Right renal cortex interstitium (tissue), 3 donors: ENCODE measurements around the gene TRIM29. TPM values are rescaled to one million over a fixed set of nuclear protein-coding genes. Genes with fewer than 3 reads are reported as not detected.
A peak's percentile ranks its signal among the peaks of the same experiment; 100 is the strongest.

Experiments
- DNase-seq, 3 donors: peaks; one replicate each; pipeline ENCODE4 v3.0.0-alpha.2; 2013; ENCODE audit warnings: low read depth in 3 of 3, low spot score in 2 of 3
- polyA plus RNA-seq, 3 donors: library from polyadenylated mRNA; unstranded; fragments of 120-200 nt; gene quantifications; one replicate each; pipeline ENCODE4 v1.2.1, GENCODE V29; 2013; ENCODE audit not compliant: insufficient read length in 3 of 3

Gene TRIM29
- polyA plus RNA-seq, 3 donors, result 0.98 to 1.5 (median 1.0) TPM

DNA sequence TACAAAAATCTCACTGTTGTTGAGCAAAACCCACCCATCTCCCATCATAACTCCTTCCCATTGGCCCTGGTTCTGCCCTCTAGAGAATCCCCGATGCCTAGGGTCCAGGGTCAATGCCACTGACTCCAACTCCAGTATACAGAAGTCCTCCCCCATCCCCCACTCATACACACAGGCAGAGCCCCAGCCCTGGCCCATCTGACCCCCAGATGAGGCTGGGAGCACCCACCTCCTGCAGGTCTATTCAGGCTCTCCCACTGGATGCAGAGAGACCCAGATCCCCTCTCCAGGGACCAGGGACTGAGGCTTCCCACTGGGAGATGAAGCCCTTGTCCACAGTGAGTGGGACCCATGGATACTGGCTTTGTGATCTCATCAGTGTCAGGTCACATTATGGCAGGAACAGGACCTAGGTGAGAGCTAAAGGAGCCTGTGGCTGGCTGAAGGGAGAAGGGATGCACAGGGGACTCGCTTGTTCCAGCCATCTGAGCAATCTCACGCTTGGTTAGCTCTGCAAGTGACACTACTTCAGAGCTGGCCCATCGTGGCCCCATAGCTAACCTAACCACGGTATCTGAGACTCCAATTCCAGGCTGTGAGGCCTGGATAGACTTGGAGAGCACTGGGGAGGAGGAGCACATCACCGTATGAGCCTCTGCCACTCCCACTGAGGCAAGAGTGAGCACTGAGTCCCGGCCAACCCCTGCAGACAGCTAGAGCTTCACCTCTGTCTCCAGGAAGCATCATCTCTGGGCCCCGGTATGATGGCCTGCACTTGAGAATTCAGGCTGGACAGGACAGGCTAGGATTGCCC is 35.7 kb downstream of the TRIM29 start:
- no peak for DNase-seq

DNA sequence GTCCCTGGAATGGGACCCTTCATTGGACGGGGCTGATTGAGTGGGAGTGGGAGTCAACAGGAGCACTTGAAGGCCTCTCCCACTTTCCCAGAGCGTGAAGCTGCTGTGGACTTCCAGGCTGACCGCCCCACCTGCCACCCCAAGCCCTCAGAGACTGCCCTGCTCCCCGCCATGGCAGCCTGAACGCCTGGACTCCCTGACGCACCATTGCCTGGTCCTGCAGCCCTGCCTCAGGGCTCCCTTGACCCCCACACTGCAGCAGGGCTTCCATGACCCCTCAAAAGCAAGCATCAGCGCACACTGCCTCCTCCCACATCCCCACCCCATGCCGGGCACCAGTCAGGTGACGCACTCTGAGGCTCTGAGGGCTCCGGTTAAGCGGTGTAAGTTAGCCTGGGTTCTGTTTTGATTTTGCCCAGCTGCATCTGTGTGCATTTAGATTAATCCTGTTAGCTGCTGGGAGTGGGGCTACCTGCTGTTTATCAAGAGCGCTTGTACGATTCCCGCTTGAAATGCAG is 39.4 kb downstream of the TRIM29 start:
- no peak for DNase-seq

DNA sequence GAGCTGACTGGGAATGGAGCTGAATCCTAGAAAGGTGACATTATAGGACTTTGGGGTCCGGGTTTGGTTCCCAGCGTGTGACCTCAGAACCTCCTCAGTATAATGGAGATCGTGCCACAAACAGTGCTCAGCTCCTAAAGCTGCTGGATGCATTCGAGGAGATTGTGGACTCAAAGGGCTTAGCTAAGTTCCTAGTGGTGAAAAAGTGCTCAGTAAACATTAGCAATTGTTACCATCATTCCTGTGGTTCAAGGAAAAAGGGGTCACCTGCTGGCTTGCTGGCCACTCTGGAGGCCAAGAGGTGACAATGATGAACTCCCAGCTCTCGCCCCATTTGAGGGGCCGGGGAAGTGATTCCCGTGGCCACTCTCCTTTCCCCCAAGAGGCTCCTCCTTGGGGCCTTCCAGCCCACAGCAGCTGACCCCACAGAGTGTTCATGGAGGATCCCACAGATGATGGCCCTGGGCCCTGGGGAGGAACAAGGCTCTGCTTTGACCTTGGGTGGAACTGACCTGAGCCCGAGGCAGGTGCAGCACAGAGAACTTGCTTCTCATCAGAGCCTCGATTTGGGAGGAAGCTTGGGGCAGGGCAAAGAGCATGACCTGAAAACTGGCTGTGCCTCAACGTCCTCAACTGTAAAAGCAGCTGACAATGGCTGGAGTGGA is 40.1 kb downstream of the TRIM29 start:
- no peak for DNase-seq

DNA sequence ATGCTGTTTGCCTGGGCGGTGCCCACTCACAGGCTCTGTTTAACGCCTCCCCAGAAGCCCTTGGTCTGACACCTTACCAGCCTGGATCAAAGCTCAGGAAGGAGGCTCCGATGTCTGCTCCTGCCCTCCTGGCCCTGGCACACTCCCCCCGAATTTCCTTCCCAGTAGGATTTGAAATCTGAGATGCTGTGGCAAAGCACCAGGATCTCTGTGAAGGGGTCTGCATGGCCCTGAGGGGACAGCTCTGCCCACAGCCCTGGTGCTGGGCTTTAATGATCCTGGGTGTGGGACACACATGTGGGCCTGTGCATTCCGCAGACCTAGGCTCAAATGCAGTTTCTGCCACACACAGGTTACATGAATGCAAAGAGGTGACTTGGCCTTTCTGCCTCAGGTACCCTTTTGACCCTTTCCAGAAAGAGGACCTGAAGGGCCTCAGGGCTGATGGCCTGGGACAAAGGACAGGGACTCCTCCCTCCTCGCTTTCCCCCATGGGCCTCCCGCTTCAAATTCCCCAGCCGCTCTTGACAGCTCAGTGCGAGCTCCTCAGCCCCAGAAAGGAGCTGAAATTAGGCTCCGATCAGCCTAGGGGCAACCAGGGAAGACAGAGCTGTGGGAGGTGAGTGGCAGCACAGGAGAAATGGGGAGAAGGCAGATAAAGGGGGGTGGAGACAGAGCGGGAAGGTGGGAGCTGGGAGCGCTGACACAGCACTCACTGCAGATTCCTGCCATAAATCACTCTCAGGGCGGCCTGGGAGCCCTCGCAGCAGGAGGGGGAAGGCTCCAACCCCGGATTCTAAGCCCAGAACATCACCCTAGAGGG is 41.3 kb downstream of the TRIM29 start:
- peak in 2 of 3 donors; percentile 25 to 52 for DNase-seq

DNA sequence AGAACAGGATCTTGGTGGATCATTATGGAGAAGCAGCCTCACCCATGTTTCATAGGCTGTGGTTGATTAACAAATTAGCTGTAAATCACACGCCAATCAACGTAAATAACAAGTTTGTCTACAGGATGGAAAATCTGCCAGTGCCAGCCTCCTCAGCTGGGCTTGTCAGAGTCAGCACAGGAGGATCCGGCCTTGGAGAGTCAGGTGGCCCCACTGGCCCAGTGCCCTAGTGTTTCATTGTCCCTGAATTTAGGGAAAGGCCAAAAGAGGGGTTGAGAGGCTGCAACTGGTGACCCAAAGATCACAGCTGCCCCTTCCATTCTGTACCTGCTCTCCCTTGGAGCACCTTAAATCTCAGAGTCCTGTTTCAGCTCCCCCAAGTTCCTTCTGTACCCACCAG is 42.4 kb downstream of the TRIM29 start:
- DNase-seq, result no peak

DNA sequence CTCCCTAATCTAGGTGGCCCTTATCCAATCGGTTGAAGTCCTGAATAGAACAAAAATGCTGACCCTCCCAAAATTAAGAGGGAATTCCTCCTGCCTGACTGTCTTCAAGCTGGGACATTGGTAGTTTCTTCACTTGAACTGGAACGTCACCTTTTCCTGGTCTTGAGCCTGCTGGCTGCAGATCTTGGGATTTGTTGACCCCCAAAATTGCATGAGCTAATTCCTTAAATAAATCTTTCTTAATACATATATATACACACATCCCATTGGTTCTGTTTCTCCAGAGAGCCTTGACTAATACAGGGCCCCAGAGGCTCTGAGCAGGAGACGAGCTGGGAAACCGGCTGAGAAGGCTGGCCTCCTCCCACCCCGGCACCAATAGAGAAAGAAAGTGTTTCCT is 46.2 kb downstream of the TRIM29 start:
- no peak for DNase-seq

DNA sequence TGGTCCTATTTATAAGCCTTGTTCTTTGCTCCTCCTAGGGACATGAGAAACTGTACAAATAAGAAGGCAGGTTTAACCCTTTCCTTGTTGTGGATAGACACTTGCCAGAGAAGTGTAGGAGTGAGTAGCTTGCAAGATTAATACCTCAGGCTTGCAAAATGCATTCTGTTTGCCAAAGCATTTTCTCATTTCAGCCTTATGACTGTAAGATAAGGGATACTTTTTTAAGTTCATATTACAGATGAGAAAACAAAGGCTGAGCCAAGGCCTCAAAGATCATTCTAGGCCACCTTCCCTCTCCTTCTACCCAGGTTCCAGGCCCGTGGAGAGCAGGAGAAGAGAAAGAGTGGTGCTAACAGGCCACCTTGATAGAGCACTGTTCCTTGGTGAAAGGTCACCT is 46.8 kb downstream of the TRIM29 start:
- DNase-seq, result no peak

DNA sequence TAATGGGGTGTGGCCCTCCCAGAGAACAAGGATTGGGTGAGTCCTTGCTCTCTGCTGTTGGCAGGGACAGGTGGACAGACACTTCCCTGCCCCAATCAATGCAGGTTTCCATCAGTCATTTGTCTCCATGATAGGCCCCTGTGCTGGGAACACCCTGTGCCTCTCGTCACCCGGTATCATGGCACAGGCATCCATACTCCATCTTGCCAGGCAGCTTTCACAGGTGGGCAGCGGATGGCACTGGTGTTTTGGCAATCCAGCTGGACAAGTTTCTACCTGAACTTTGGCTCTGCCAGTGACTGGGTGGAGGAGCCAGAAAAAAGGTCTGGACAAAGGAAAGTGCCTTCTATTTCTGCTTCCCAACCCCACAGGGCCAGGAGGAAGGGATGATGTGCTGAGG is 47.5 kb downstream of the TRIM29 start:
- DNase-seq, result no peak

DNA sequence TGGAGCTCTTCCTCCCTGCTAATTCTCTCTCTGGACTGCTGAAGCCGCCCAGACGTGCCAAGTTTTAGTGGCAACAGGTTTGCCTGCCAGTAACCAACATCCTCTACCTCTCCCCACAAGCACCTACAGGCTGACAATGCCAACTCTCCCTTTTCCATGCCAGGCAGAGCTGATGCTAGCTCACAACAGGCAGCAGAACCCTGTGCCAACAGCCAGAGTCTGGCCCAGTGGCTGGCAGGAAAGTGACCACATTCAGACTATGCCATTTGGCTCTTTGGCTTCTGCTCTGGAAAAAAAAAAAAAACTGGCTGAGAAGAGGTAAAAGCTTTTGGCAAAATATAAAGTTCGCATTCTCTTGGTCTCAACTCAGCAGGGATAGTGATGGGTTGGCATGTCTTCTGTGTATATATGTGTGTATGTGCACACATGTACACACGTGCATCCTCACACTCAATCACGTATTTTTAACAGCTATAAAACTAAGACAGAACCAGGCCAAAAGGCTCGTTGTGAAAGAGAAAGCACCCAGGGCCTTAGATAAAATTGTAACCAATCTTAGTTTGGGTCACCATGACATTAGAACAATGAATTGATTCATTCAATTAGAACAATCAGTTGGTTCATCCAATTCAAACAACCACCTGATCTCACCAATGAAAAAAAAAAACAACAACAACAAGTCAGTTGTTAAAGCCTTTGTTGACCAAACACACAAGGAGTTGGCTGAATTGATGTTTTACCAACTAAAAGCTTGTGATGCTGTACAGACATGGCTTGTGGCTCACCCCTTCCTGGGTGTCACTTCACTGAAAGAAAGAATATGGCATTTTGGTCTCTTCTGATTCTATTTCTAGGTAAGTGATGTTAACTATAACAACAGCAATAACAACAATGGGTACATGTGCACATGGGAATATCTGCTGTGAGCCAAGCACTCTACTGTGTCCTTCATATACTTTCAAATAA is 48.6 kb downstream of the TRIM29 start:
- no peak for DNase-seq

DNA sequence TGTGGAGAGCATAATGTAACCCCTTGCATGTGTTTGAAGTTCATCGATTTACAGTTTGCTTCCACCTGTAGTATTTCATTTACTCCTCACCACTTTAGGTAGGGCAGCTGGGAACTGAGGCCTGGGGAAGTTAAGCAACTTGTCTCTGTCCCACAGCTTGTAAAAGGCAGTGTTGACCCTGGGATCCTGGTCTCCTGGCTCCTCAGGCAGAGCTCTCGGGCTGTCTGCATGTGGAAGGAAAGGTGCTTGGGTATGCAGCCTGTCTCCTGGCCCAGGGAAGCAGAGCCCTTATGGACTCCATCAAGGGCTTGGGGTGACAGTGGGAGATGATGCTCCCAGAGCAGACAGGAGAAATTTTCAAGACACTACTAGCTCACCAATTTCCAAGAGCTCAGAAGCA is 49.9 kb downstream of the TRIM29 start:
- DNase-seq, result no peak

DNA sequence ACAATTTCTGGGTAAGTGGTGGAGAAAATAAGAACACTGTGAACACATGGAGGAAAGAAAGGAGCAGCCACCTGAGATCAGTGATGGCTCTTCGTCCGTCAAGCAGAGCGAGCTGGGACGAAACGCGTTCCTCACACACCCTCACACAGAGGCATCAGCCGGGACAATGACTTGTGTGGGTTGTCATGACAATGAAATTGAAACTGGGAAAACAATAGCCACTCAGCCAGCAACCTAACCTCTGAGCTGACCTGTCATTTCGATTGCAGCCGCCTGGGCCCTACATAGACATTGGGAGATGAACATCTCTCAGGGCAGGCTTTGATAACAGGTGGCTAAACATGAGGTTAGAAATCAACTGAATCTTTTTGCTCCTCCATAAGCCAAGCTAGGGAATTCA is 51.3 kb downstream of the TRIM29 start:
- peak in 1 of 3 donors; percentile 30 for DNase-seq

DNA sequence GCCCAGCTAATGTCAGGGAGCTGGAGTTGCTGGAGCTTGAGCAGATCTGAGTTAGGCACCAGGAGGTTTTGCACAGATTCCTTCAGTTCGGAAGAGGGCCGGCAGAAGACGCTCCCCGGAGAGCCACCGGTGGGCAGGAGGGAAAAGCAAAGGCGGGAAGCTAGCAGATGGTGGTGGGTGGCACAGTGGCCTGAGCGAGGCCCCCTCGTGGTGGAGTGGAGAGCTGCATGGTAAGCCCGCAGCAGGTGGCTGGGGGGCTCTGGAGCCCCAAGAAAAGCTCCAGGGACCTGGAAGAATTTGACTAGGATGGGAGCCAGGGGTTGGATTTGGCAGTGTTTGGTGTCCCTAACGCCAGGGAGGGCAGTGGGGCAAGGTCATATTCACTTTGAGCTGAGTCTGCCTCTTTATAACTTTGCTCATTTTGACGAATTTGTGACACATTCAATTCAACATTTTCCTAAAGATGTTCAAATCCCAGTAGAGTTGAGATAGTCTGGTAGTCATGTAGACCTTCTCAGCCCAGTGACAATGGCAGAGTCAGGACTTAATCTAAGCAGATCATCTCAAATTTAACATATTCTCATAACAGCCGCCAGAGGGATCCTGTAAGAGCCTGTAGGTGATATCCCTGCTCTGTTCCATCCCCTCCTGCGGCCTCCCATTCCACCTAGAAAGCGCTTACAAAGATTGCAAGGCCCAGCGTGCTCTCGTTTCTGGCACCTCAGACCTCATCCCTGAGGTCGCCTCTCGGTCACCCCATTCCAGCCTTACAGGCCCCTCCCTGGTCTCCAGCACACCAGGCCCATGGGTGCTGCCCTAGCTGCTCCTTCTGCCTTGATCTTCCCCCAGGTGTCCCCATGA is 57.9 kb downstream of the TRIM29 start:
- DNase-seq, result no peak

DNA sequence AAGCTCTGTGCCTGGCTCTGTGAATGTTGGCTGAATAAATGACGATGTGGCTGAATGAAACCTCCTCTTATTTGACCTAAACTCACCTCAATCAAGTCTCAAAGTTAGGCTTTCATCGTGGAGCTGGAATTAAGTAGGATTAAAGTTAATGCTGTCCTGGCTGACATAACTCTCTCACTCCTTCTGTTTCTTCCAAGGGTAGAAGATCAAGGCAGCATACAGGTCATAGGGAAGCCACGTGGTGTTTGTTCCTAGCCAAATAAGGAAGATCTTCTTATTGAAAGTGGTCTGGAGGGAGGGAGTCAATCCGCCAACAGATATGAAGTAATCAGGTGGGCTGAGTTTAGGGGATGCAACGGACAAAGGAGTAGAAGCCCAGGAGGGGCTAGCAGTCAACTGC is 59.5 kb downstream of the TRIM29 start:
- DNase-seq, result no peak

DNA sequence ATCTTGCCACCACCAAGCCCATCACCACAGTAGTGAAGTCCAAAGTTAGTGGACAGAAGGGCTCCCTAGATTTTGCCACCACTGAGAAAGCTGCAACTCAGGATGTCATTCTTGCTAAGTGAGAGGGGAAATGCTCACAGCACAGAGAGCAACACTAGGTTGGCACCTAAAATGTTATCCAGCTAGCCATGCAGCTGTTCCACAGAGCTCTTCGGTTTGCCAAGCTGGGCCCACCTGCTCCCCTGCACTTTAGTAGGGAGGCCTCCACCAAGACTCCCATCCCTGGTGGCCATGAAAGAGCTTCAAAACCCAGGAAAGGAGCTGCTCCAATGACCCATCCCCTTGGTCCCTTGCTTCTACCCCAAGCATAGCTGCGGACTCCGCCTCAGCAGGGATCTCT is 63.8 kb downstream of the TRIM29 start:
- DNase-seq, result no peak

DNA sequence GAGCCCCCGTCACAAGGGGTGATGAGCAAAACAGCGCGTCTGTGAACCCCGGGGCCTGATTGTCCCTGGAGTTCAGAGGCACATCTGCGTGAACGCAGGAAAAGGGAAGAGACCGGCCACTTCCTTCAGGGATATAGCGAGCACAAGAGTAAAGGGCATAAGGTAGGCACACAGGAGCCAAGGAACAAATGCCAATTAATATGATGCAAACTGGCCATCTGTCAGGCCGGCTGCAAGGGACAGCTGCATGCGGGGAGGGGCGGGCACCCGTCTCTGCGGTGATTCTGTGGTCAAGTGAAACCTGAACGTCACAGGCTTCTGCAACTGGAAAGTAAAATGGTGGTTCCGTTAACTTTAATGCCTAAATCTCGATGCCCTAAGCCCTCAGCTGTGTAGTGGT is 64.7 kb downstream of the TRIM29 start:
- no peak for DNase-seq

DNA sequence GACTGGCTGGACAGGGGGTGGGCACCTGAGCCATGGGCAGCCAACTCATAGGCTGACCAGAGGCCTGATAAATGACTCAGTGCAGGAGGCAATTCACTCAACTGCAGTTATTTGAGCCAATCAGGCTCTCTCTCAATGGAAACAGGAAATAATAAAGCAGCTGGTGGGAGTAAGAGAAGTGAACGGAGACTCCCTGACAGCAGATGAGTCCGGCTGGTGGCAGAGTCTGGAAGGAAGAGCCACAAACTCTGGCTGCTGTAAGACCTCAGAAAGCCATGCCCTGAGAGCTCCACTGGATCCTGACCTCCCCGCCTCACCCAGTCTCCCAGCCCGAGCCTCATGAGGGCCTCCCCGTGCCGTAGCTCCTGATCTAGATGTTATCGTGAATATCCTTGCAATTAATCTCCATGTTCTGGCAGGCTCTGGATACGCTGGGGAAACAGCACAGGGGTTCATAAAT is 69.8 kb downstream of the TRIM29 start:
- DNase-seq, result peak; percentile 72 to 81 (median 75)

DNA sequence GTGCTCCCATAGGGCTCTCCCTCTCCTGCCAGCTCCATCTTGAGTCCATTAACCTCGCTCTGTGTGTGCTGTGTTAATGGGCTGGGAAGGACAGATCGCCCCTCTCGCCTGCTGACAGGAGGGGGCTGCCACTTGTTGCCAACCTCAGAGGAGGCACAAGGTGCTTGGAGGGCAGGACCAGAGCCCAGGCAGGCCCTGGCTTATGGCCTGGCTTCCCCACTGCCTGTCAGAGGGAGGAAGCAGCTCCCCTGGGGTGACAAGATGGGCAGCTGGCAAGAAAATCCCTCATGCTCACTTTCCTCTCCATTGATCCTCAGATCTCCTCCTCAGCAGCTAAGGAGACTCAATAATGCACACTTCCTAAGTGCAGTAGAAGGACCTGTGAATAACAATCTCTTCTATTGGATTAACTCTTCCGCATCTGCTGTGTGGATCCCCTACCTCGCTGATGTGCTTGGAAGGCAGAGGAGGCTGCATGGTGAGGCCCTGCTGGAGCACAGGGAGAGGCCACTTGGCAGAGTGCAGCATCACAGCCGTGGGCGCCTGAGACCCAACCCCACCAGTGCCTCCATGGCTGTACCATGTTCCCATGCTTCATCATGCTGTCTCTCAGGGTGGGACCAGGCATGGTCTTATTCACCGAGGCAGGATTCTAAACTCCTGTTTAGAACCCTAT is 70.3 kb downstream of the TRIM29 start:
- DNase-seq, result no peak

DNA sequence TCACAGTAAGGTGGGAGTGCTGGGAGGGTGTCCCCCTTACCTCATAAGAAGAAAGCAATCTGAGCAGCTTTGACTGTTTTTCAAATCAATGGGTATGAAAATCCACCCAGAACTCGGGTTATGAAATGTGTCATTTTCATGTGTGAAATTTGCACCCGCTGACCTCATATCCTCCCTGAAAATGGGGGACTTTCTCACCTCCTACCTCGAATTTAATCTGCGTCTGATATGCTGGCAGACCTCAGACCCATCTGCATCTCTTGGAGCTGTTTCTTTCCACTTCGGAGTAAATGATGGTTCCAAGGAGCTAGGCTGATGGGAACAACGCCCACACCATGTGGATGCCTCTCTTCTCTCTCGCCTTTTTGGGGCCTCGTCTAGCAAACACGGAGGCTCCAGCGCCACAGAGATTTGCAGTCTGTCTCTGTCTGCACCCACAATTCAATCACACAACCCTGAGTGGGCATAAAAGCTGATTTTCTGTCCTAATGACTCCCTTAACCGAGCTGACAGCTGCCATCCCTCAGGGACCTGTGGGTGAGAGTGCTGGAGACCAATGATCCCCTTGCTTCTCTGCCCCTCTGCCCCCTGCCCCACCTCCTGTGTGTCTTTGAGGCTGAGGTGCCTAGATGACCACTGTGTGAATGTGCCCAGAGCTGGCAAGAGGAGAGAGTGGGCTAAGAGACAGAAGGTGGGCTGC is 71.0 kb downstream of the TRIM29 start:
- no peak for DNase-seq
